ENCODE results near the gene CHMP4A.

CHMP4A gene

GRCh38 chr14:24258548-24259265, 45.4 kb upstream of the CHMP4A start:
- no peak overlapping the region for H3K4me3 ChIP-seq (ENCODE audit: low read depth, low read length)
- TF ChIP-seq, protein P1, sequence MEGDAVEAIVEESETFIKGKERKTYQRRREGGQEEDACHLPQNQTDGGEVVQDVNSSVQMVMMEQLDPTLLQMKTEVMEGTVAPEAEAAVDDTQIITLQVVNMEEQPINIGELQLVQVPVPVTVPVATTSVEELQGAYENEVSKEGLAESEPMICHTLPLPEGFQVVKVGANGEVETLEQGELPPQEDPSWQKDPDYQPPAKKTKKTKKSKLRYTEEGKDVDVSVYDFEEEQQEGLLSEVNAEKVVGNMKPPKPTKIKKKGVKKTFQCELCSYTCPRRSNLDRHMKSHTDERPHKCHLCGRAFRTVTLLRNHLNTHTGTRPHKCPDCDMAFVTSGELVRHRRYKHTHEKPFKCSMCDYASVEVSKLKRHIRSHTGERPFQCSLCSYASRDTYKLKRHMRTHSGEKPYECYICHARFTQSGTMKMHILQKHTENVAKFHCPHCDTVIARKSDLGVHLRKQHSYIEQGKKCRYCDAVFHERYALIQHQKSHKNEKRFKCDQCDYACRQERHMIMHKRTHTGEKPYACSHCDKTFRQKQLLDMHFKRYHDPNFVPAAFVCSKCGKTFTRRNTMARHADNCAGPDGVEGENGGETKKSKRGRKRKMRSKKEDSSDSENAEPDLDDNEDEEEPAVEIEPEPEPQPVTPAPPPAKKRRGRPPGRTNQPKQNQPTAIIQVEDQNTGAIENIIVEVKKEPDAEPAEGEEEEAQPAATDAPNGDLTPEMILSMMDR (IDR thresholded peaks at IDR 0.05; ENCODE audit: borderline replicate concordance, insufficient read depth, low read depth, low read length), result no peak

DNA sequence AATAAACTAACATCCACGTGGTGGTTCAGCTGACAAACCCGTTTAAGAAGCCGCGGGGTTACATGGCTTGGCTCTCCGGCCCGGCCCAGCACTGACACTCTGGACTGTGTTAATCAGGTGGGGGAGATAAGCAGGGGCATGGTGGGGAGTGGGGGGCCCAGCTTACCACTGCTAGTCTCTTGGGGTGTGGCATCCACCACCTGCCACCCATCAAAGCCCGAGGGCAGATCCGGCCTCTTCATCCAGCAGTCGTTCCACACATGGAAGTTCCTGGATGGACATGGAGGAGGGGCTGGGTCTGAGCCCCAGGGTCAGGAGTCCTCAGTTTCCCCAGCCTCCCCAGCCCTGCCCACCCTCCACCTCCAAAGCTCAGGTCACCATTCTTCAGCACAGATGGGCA, 44.8 kb upstream of the CHMP4A start:
- TF ChIP-seq, protein P1 (IDR thresholded peaks at IDR 0.05; ENCODE audit: borderline replicate concordance, insufficient read depth, low read depth, low read length), result no peak

DNA sequence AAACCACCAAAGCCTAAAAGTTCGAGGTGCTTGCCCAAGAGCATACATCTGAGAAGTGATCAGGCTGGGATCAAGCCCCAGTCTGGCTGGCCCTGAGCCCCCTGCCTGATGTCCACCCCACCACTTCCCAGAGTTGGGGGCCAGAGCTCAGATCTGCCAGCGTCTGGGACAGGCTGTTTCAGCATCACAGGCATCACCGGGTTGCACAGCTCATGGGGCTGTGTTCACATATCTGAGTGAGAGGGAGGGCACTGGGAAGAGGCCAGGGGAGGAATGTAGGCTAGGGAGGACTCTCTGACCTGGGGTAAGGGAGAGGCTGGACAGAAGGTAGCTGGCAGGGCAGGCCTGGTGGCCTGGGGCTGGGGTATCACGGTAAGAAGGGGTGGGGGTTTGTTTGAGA, 43.7 kb upstream of the CHMP4A start:
- TF ChIP-seq, protein P1 (IDR thresholded peaks at IDR 0.05; ENCODE audit: borderline replicate concordance, insufficient read depth, low read depth, low read length), result no peak

More for the DNA sequence above, 44.8 kb upstream of the CHMP4A start:
- H3K4me3 ChIP-seq (ENCODE audit: low read depth, low read length), result no peak overlapping the region

GRCh38 chr14:24255931-24256711, 42.8 kb upstream of the CHMP4A start:
- H3K4me3 ChIP-seq (ENCODE audit: low read depth, low read length), result no peak overlapping the region
- TF ChIP-seq, protein P1 (IDR thresholded peaks at IDR 0.05; ENCODE audit: borderline replicate concordance, insufficient read depth, low read depth, low read length), result no peak

More for the DNA sequence above, 43.7 kb upstream of the CHMP4A start:
- no peak overlapping the region for H3K4me3 ChIP-seq (ENCODE audit: low read depth, low read length)

DNA sequence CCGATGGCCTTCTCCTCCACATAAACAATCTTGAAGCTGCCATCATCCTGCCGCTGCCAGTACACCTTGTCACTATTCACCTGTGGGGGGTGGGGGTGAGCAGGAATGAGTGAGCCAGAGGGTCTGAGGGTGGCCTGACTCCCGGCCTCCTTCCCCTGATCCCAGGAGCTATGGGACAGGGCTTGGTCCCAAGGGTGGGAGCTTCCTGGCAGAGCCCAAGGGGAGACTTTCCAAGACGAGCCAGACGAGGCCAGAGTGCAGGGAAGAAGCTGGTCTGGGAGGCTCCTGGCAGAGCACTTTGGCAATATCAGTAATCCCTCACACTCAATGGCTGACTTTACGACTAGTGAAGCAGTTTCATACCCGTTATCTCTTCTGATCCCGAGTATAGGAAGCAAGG, 42.1 kb upstream of the CHMP4A start:
- H3K4me3 ChIP-seq (ENCODE audit: low read depth, low read length), result no peak overlapping the region
- TF ChIP-seq, protein P1 (IDR thresholded peaks at IDR 0.05; ENCODE audit: borderline replicate concordance, insufficient read depth, low read depth, low read length), result no peak

DNA sequence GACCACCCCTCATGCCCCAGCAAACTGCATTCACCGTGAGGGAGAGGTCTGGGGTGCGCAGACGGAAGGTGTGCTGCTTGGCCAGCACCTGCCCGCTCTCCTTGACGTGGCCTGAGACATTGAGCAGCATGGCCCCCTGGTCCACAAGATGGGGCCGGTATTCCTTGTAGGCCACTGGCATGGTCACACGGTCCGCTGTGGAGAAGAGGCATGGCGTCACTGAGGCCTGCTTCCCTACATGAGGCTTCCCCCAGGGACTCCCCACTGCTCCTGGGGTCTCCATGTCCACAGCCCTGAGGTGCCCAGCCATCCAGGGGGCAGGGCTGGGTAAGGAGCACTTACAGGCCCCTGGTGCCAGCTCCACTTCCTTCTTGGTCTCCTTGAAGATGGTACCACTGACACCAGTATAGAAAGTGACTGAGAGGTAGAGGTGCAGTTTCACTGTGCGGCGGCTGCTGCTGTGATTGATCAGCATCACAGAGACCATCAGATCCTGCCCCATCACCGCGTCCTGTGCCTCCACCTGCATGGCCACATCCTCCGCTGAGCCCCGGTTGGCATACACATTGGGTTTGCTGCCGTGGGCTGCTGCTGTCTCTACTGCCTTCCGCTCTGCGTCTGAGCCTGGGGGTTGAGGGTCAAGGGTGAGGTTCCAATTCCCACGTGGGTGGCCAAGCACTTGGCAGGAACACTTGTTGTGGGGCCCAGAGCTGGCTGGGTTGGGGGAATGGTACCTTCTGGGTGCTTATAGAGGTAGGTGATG, 41.5 kb upstream of the CHMP4A start:
- TF ChIP-seq, protein P1 (IDR thresholded peaks at IDR 0.05; ENCODE audit: borderline replicate concordance, insufficient read depth, low read depth, low read length), result no peak
- no peak overlapping the region for H3K4me3 ChIP-seq (ENCODE audit: low read depth, low read length)

Measured in GM12875 (cell line).